Measurements from ENCODE around the gene CDK10. TPM values are rescaled to one million over a fixed set of nuclear protein-coding genes. Genes with fewer than 3 reads are reported as not detected.

Gene CDK10
- total and polyA plus RNA-seq, 4 donors = 52.0 to 92.7 (median 70.0) TPM

DNA sequence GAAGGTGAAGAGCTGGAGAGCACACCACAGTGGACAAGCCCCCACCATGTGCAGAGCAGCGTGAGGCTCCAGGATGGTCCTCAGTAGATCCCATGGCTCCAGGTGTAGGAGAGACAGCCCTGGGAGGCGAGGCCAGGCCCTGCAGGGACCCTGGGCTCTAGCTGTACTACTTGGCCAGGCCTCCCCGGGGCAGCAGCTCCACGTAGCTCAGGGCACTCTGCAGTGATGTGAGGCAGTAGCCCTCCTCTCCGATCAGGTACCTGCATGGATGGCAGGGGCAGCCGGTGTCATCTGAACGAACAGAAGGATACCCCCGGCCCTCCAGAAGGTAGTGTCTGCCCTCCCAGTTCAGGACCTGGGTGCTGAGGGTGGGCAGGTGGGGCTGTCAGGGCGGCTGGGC, 21.2 kb downstream of the CDK10 start:
- 89 to 98% methylated on average over 9 of the region's 9 CpGs for WGBS, 2 donors
- Histone ChIP-seq H3K9ac (ENCODE audit: insufficient read depth in 1 of 2, low read length in 2 of 2) (no peak overlapping the region), H3K36me3 (ENCODE audit: control insufficient read depth in 4 of 4, insufficient read depth in 4 of 4, low read length in 4 of 4) (no peaks in the 10 kb centered on the region), H3K4me1 (ENCODE audit: control insufficient read depth in 5 of 5, insufficient read depth in 5 of 5, low read length in 5 of 5) (peaks cover 0 to 7% (median 5%) of the 10 kb centered on the region in 5 donors), H3K27ac (ENCODE audit: low read depth in 1 of 2, low read length in 1 of 2) (no peak overlapping the region), H3K9me3 (ENCODE audit: control insufficient read depth in 4 of 4, insufficient read depth in 3 of 4, low read length in 3 of 4) (no peaks in the 10 kb centered on the region), H3K4me3 (no peak overlapping the region), H3K27me3 (ENCODE audit: control insufficient read depth in 3 of 3, insufficient read depth in 3 of 3, low read length in 2 of 3) (peaks cover 0 to 5% (median 0%) of the 10 kb centered on the region in 3 donors)
- DNase-seq (no peak), ATAC-seq (ENCODE audit: insufficient read depth, low FRiP score) (no peak)
- TF ChIP-seq, protein P1, sequence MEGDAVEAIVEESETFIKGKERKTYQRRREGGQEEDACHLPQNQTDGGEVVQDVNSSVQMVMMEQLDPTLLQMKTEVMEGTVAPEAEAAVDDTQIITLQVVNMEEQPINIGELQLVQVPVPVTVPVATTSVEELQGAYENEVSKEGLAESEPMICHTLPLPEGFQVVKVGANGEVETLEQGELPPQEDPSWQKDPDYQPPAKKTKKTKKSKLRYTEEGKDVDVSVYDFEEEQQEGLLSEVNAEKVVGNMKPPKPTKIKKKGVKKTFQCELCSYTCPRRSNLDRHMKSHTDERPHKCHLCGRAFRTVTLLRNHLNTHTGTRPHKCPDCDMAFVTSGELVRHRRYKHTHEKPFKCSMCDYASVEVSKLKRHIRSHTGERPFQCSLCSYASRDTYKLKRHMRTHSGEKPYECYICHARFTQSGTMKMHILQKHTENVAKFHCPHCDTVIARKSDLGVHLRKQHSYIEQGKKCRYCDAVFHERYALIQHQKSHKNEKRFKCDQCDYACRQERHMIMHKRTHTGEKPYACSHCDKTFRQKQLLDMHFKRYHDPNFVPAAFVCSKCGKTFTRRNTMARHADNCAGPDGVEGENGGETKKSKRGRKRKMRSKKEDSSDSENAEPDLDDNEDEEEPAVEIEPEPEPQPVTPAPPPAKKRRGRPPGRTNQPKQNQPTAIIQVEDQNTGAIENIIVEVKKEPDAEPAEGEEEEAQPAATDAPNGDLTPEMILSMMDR (IDR thresholded peaks at IDR 0.05; ENCODE audit: control extremely low read depth, extremely low read depth) = no peak

DNA sequence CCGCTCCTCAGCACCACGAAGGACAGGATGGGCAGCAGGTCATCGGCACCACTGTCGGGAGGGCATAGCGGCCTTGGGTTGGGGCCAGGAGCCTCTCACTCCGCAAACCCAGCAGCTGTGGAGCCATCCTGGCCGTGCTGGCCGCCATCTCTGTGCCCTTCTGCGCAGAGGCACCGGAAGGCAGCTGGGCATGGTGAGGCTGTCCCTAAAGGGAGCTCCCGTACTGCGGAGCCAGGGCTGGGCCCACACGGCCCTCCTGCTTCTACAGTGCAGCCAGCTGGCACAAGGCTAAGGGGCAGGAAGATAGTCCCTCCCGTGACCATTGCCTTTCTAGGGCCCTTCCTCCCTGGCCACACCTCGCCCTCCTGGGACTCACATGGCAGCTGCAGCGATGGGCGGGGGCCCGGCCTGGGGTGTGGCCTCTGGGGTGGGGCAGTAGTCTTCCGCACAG, 22.0 kb downstream of the CDK10 start:
- H3K36me3 ChIP-seq (ENCODE audit: control insufficient read depth in 4 of 4, insufficient read depth in 4 of 4, low read length in 4 of 4) = no peaks in the 10 kb centered on the region
- DNase-seq = no peak
- ATAC-seq (ENCODE audit: insufficient read depth, low FRiP score) = no peak

DNA sequence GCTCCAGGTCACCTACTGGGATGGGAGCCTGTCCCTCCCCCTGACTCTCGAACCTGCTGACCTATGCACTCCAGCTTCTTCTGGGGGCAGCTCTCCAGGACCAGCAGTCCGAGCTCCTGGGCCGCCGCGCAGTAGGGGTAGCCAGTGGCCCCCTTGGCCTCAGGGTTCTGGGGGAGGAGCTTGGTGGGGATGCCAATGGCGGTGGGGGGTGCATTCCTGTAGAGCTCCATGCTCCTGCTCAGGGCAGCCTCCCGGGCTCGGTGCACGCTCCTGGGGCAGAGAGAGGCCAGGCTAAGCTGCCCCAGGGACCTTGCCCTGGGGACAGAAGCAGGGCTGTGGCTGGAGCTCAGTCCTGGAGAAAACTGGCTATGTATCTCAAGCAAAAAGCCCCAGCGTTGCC, 22.7 kb downstream of the CDK10 start:
- H3K4me3 ChIP-seq = no peak overlapping the region
- no peaks in the 10 kb centered on the region for H3K36me3 ChIP-seq (ENCODE audit: control insufficient read depth in 4 of 4, insufficient read depth in 4 of 4, low read length in 4 of 4)
- TF ChIP-seq, protein P1 (IDR thresholded peaks at IDR 0.05; ENCODE audit: control extremely low read depth, extremely low read depth) = no peak
- no peak overlapping the region for H3K27ac ChIP-seq (ENCODE audit: low read depth in 1 of 2, low read length in 1 of 2)
- H3K27me3 ChIP-seq (ENCODE audit: control insufficient read depth in 3 of 3, insufficient read depth in 3 of 3, low read length in 2 of 3) = no peaks in the 10 kb centered on the region
- no peak overlapping the region for H3K9ac ChIP-seq (ENCODE audit: insufficient read depth in 1 of 2, low read length in 2 of 2)
- WGBS, 2 donors = 90 to 93% methylated on average over 10 of the region's 10 CpGs
- no peaks in the 10 kb centered on the region for H3K9me3 ChIP-seq (ENCODE audit: control insufficient read depth in 4 of 4, insufficient read depth in 3 of 4, low read length in 3 of 4)
- ATAC-seq (ENCODE audit: insufficient read depth, low FRiP score) = no peak
- no peak for DNase-seq
- peaks cover 0 to 7% (median 5%) of the 10 kb centered on the region in 5 donors for H3K4me1 ChIP-seq (ENCODE audit: control insufficient read depth in 5 of 5, insufficient read depth in 5 of 5, low read length in 5 of 5)

More for the DNA sequence above, 22.0 kb downstream of the CDK10 start:
- TF ChIP-seq, protein P1 (IDR thresholded peaks at IDR 0.05; ENCODE audit: control extremely low read depth, extremely low read depth) = no peak
- H3K4me3 ChIP-seq = no peak overlapping the region
- peaks cover 0 to 7% (median 5%) of the 10 kb centered on the region in 5 donors for H3K4me1 ChIP-seq (ENCODE audit: control insufficient read depth in 5 of 5, insufficient read depth in 5 of 5, low read length in 5 of 5)
- H3K27ac ChIP-seq (ENCODE audit: low read depth in 1 of 2, low read length in 1 of 2) = no peak overlapping the region
- WGBS, 2 donors = 91 to 94% methylated on average over 19 of the region's 19 CpGs
- H3K9me3 ChIP-seq (ENCODE audit: control insufficient read depth in 4 of 4, insufficient read depth in 3 of 4, low read length in 3 of 4) = no peaks in the 10 kb centered on the region
- no peaks in the 10 kb centered on the region for H3K27me3 ChIP-seq (ENCODE audit: control insufficient read depth in 3 of 3, insufficient read depth in 3 of 3, low read length in 2 of 3)
- no peak overlapping the region for H3K9ac ChIP-seq (ENCODE audit: insufficient read depth in 1 of 2, low read length in 2 of 2)
